ENCODE measurements around the gene EXOC6. TPM values are rescaled to one million over a fixed set of nuclear protein-coding genes. Genes with fewer than 3 reads are reported as not detected.
A peak's percentile ranks its signal among the peaks of the same experiment; 100 is the strongest.

The EXOC6 gene
- polyA plus RNA-seq, 4 donors, result 6.7 to 17.5 (median 9.6) TPM

DNA sequence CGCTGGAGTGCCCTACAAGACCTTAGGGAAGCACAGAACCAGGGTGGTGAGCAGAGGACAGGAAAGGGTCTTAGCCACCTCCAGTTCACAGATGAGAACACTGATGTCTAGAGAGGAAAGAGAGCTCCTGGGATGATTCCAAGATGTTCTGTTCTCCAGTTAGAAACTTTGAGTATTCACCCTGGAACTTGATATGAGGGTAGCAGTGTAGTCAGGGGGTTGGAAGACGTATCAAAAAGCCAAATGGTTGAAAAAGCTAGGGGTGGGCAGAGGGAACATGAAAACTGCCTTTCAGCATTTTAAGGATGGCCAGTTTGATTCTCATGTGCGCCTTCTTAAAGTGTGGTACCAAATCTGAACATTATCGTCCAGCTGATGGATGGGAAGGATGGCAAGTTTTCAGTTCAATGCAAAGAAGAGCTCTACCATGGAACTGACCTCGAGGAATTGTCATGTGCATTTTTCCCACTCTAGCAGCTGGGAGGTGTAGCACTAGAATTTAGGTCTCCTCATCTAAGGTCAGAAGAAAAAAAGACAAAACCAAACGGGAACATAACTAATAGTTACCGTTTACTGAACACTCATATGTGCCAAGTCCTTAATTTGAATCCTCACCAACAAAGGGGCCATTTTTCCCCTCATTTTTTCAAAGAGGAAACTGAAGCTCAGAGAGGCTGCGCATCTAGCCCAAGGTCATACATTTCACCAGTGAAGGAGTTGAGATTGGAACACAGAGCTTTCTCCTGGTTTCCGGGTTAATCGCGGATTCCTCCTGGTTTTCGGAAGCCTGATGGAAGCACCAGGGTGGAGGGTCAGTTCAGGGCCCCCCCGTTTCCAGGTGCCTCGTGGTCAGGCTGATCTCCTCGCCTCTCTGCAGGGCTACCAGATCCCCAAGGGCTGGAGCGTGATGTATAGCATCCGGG is 219.4 kb downstream of the EXOC6 start:
- Histone ChIP-seq H3K27ac (ENCODE audit: low read depth in 1 of 3, low read length in 2 of 3) (no peak overlapping the region), H3K27me3 (ENCODE audit: control insufficient read depth in 3 of 3, insufficient read depth in 3 of 3, low read length in 3 of 3) (peaks cover 8 to 96% (median 49%) of the 10 kb centered on the region in 3 donors), H3K9me3 (ENCODE audit: control insufficient read depth in 2 of 2, insufficient read depth in 1 of 2, low read depth in 1 of 2, low read length in 1 of 2) (no peaks in the 10 kb centered on the region), H3K4me3 (ENCODE audit: low read depth in 1 of 3, low read length in 3 of 3) (no peak overlapping the region), H3K36me3 (ENCODE audit: control insufficient read depth in 3 of 3, insufficient read depth in 2 of 3, low read depth in 1 of 3, low read length in 3 of 3) (no peaks in the 10 kb centered on the region), H3K4me1 (ENCODE audit: control insufficient read depth in 3 of 3, insufficient read depth in 2 of 3, low read depth in 1 of 3, low read length in 2 of 3) (peaks cover 0 to 6% (median 5%) of the 10 kb centered on the region in 3 donors)
- DNase-seq (no peak), FAIRE-seq (no peak)
- WGBS, 3 donors, result 10 to 11% (median 11%) methylated on average over 17 of the region's 17 CpGs

DNA sequence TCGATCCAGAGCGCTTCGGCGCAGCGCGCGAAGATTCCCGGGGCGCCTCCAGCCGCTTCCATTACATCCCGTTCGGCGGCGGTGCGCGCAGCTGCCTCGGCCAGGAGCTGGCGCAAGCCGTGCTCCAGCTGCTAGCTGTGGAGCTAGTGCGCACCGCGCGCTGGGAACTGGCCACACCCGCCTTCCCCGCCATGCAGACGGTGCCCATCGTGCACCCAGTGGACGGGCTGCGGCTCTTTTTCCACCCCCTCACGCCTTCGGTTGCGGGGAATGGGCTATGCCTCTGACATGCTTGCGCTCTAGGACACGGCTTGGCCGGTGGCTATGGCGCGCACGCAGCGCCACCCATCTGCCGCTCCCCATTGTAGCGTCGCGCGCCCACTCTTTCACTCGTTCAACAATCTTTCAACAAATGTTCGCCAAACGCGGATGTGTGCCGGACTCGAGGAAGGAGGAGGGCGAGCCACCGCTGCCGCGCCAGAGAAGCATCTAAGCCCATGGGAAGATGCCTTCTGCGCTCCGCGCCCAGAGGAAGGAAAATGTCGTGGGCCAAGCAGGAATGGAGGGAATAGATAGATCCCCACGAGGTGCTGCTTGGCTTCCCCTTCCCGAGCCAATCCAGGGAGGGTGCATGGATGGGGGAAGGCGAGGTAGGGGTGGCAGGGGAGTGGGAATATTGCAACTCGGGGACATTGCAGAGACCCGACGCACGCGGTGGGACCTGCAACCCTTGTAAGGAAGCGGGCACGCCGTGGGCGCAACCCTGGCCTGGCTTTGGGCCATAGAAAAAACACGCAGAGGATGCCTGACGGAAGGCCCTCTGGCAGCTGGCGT is 220.3 kb downstream of the EXOC6 start:
- Histone ChIP-seq H3K27ac (ENCODE audit: low read depth in 1 of 3, low read length in 2 of 3) (no peak overlapping the region), H3K4me3 (ENCODE audit: low read depth in 1 of 3, low read length in 3 of 3) (no peak overlapping the region), H3K9me3 (ENCODE audit: control insufficient read depth in 2 of 2, insufficient read depth in 1 of 2, low read depth in 1 of 2, low read length in 1 of 2) (no peaks in the 10 kb centered on the region), H3K36me3 (ENCODE audit: control insufficient read depth in 3 of 3, insufficient read depth in 2 of 3, low read depth in 1 of 3, low read length in 3 of 3) (no peaks in the 10 kb centered on the region), H3K27me3 (ENCODE audit: control insufficient read depth in 3 of 3, insufficient read depth in 3 of 3, low read length in 3 of 3) (peaks cover 14 to 96% (median 54%) of the 10 kb centered on the region in 3 donors), H3K4me1 (ENCODE audit: control insufficient read depth in 3 of 3, insufficient read depth in 2 of 3, low read depth in 1 of 3, low read length in 2 of 3) (peaks cover 0 to 12% (median 2%) of the 10 kb centered on the region in 3 donors)
- FAIRE-seq (no peak), DNase-seq (peak in 1 of 2 donors; percentile 71)
- 3 to 6% (median 5%) methylated on average over 73 of the region's 73 CpGs for WGBS, 3 donors

DNA sequence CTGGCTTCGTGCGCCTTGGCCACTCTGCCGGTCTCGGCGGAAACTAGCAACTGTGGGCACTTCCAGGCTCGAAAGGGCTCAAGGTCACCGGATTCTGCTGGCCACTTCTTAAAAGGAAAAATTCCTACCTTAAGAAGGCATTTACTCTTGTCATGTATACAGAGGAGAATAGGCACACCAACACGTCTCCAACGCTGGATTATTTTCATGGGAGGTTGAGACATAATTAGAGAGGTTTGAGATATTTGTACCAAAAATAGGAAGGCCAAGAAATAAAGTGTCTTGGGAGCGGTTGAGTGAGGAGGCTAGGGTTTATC is 220.9 kb downstream of the EXOC6 start:
- no peak overlapping the region for H3K4me3 ChIP-seq (ENCODE audit: low read depth in 1 of 3, low read length in 3 of 3)
- H3K4me1 ChIP-seq (ENCODE audit: control insufficient read depth in 3 of 3, insufficient read depth in 2 of 3, low read depth in 1 of 3, low read length in 2 of 3), result peaks cover 0 to 14% (median 2%) of the 10 kb centered on the region in 3 donors
- WGBS, 3 donors, result 29 to 39% (median 31%) methylated on average over 10 of the region's 10 CpGs
- H3K36me3 ChIP-seq (ENCODE audit: control insufficient read depth in 3 of 3, insufficient read depth in 2 of 3, low read depth in 1 of 3, low read length in 3 of 3), result no peaks in the 10 kb centered on the region
- H3K9me3 ChIP-seq (ENCODE audit: control insufficient read depth in 2 of 2, insufficient read depth in 1 of 2, low read depth in 1 of 2, low read length in 1 of 2), result no peaks in the 10 kb centered on the region
- no peak overlapping the region for H3K27ac ChIP-seq (ENCODE audit: low read depth in 1 of 3, low read length in 2 of 3)
- FAIRE-seq, result no peak
- DNase-seq, result no peak
- peaks cover 16 to 96% (median 56%) of the 10 kb centered on the region in 3 donors for H3K27me3 ChIP-seq (ENCODE audit: control insufficient read depth in 3 of 3, insufficient read depth in 3 of 3, low read length in 3 of 3)

DNA sequence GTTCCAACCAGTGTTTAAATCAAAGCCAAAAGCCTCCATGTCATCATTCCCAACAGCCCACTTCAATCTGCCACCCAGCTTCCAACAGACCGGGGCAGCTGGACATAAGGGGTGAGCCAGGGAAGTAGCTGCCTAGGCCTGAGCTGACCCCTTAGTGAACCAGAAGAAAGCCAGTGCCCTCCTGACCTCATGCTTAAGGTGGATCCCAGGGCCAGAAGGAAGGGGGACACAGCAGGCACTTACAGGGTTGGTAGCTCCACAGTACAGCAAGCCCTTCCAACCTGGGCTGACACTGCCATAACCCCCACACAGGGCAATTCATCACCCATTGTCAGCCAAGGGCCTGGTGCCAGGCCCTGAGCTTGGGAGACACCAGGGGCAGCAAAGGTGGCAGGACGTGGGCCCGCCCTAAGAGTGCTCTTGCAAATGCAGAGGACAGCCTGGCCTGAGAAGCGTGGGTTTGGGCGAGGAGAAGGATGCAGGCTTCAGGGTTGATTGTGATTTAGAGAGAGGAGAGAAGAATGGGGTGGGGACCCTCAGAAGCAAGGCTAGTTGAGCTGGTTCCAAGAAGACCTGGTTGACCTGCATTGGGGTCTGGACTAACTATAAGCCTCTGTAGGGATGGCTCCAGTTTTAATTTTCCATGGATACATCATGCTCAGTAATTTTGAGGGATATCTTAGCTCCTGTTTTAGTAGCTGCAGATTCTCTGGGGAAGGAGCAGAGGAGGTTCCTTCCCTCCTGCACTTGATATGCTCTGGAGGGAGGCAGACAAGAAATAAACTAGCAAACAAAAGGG is 222.3 kb downstream of the EXOC6 start:
- Histone ChIP-seq H3K36me3 (ENCODE audit: control insufficient read depth in 3 of 3, insufficient read depth in 2 of 3, low read depth in 1 of 3, low read length in 3 of 3) (no peaks in the 10 kb centered on the region), H3K27me3 (ENCODE audit: control insufficient read depth in 3 of 3, insufficient read depth in 3 of 3, low read length in 3 of 3) (peaks cover 26 to 96% (median 57%) of the 10 kb centered on the region in 3 donors), H3K4me1 (ENCODE audit: control insufficient read depth in 3 of 3, insufficient read depth in 2 of 3, low read depth in 1 of 3, low read length in 2 of 3) (peaks cover 0 to 26% (median 2%) of the 10 kb centered on the region in 3 donors), H3K4me3 (ENCODE audit: low read depth in 1 of 3, low read length in 3 of 3) (no peak overlapping the region), H3K9me3 (ENCODE audit: control insufficient read depth in 2 of 2, insufficient read depth in 1 of 2, low read depth in 1 of 2, low read length in 1 of 2) (no peaks in the 10 kb centered on the region), H3K27ac (ENCODE audit: low read depth in 1 of 3, low read length in 2 of 3) (no peak overlapping the region)
- WGBS, 3 donors, result 67 to 74% (median 70%) methylated on average over 5 of the region's 5 CpGs
- FAIRE-seq, result no peak
- DNase-seq, result no peak

DNA sequence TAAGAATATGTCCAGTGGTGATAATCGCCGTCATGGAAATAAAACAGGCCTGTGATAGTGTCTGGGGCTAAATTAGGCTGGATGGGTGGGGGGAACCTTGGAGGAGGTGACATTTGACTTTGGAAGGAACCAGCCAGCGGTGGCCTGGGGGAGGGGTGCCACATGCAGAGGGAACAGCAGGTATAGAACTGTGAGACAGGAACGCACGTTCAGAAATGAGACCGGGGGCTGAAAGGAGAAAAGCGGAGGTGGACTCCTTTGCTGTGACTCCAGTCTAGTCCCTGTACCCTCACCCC is 222.8 kb downstream of the EXOC6 start:
- H3K4me1 ChIP-seq (ENCODE audit: control insufficient read depth in 3 of 3, insufficient read depth in 2 of 3, low read depth in 1 of 3, low read length in 2 of 3), result peaks cover 0 to 26% (median 2%) of the 10 kb centered on the region in 3 donors
- WGBS, 3 donors, result 46 to 61% (median 56%) methylated on average over 7 of the region's 7 CpGs
- H3K36me3 ChIP-seq (ENCODE audit: control insufficient read depth in 3 of 3, insufficient read depth in 2 of 3, low read depth in 1 of 3, low read length in 3 of 3), result no peaks in the 10 kb centered on the region
- H3K27ac ChIP-seq (ENCODE audit: low read depth in 1 of 3, low read length in 2 of 3), result no peak overlapping the region
- peaks cover 26 to 99% (median 59%) of the 10 kb centered on the region in 3 donors for H3K27me3 ChIP-seq (ENCODE audit: control insufficient read depth in 3 of 3, insufficient read depth in 3 of 3, low read length in 3 of 3)
- H3K9me3 ChIP-seq (ENCODE audit: control insufficient read depth in 2 of 2, insufficient read depth in 1 of 2, low read depth in 1 of 2, low read length in 1 of 2), result no peaks in the 10 kb centered on the region
- FAIRE-seq, result no peak
- no peak for DNase-seq
- H3K4me3 ChIP-seq (ENCODE audit: low read depth in 1 of 3, low read length in 3 of 3), result no peak overlapping the region

DNA sequence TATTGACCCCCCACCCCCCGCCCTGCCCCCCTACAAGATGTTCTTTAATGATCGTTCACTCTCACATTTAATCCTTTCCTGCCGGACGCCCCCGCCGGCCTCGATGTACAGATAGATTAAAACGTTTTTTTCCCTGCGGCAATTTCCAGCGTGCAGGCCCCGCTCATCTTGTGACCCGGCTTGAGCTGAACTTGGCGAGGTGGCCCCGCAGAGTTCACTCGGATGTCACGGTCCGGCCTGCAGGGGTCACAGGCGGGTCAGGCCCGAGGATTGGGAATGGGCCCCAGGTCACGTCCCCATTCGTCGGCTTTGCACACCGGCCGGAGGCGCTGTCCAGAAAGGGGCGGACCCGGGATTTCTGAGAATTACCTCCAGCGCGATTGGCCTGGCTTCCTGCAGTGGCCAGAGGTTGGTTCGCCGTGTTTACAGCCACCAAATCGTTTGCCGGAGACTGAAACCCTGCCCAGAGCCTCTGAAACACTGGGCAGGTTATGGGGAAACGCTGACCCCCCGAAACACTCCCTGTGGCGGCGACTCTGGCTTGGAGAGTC is 223.4 kb downstream of the EXOC6 start:
- Histone ChIP-seq H3K9me3 (ENCODE audit: control insufficient read depth in 2 of 2, insufficient read depth in 1 of 2, low read depth in 1 of 2, low read length in 1 of 2) (no peaks in the 10 kb centered on the region), H3K4me3 (ENCODE audit: low read depth in 1 of 3, low read length in 3 of 3) (peak overlapping the region; percentile 24 to 40 (median 28)), H3K27ac (ENCODE audit: low read depth in 1 of 3, low read length in 2 of 3) (no peak overlapping the region), H3K4me1 (ENCODE audit: control insufficient read depth in 3 of 3, insufficient read depth in 2 of 3, low read depth in 1 of 3, low read length in 2 of 3) (peaks cover 0 to 26% (median 2%) of the 10 kb centered on the region in 3 donors), H3K36me3 (ENCODE audit: control insufficient read depth in 3 of 3, insufficient read depth in 2 of 3, low read depth in 1 of 3, low read length in 3 of 3) (no peaks in the 10 kb centered on the region), H3K27me3 (ENCODE audit: control insufficient read depth in 3 of 3, insufficient read depth in 3 of 3, low read length in 3 of 3) (peaks cover 22 to 99% (median 54%) of the 10 kb centered on the region in 3 donors)
- no peak for FAIRE-seq
- WGBS, 3 donors, result 0 to 2% (median 1%) methylated on average over 37 of the region's 37 CpGs
- DNase-seq, result peak in 1 of 2 donors; percentile 45

DNA sequence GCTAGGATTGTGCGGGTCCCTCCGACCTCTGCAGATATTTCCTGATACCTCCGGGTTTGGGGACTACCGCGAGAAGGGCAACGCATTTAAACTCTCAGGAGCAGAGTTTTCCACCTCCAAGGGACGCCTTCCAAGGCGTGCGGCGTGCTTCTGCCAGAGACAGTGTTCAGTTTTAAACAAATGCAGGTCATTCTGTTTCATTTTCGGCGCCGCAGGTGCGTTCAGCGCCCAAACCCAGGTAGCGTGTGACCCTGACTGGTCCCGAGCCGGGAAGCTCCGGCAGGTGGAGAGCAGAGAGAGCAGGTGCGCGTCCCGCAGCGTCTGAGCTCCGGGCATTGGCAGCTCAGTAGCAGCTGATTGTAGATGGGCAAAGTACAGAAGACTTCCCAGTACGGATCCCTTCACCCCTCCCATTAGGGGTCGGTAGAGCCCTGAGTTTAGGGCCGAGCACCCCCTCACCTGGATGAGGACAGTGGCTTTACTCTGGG is 223.9 kb downstream of the EXOC6 start:
- H3K27me3 ChIP-seq (ENCODE audit: control insufficient read depth in 3 of 3, insufficient read depth in 3 of 3, low read length in 3 of 3), result peaks cover 21 to 98% (median 51%) of the 10 kb centered on the region in 3 donors
- no peak for FAIRE-seq
- 0 to 1% (median 1%) methylated on average over 27 of the region's 27 CpGs for WGBS, 3 donors

More for the DNA sequence above, 223.9 kb downstream of the EXOC6 start:
- DNase-seq, result peak; percentile 32 to 65
- Histone ChIP-seq H3K4me3 (ENCODE audit: low read depth in 1 of 3, low read length in 3 of 3) (peak overlapping the region; percentile 24 to 40 (median 28)), H3K4me1 (ENCODE audit: control insufficient read depth in 3 of 3, insufficient read depth in 2 of 3, low read depth in 1 of 3, low read length in 2 of 3) (peaks cover 0 to 26% (median 2%) of the 10 kb centered on the region in 3 donors), H3K36me3 (ENCODE audit: control insufficient read depth in 3 of 3, insufficient read depth in 2 of 3, low read depth in 1 of 3, low read length in 3 of 3) (no peaks in the 10 kb centered on the region), H3K9me3 (ENCODE audit: control insufficient read depth in 2 of 2, insufficient read depth in 1 of 2, low read depth in 1 of 2, low read length in 1 of 2) (no peaks in the 10 kb centered on the region), H3K27ac (ENCODE audit: low read depth in 1 of 3, low read length in 2 of 3) (no peak overlapping the region)

Measured in small intestine (tissue), 7 donors.